OCI-LY1 (cell line): ENCODE results near the gene CD2AP.

Source experiments
- EZH2 ChIP-seq: fragments of 200-600 bp; sonication (generic), shearing (Covaris generic); IDR thresholded peaks from 2 replicates; pipeline ENCODE4 v1.8.0; 2017; ENCODE audit warnings: borderline replicate concordance, mixed run types, mild to moderate bottlenecking, antibody characterized with exemption, low read length, moderate library complexity, mixed read lengths
- TF ChIP-seq, protein P1 (sequence below): fragments of 200-600 bp; sonication (generic), shearing (Covaris generic); IDR thresholded peaks from 2 replicates; pipeline ENCODE4 v1.5.1; 2017; ENCODE audit warnings: mild to moderate bottlenecking, antibody characterized with exemption, low read length, moderate library complexity, mixed read lengths

DNA sequence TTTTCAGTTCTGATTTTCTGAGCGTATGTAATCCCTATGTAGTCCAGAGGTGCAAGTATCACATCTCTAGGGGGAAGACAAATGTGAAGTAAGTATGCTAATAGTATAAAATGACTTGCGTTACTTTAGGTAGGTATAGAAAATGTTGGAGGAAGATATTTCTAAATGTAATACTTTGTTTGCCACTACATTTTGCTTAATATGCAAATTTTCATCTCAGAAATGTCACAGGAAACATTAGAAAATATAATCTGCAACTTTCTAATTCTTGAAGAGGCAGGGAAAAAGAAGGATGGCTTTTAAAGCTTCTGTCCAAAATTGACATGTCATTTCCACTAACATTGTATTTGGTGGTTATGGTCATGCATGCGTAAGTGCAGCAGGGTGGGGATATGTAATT lies 85.6 kb downstream of the CD2AP start:
- TF ChIP-seq, protein P1, sequence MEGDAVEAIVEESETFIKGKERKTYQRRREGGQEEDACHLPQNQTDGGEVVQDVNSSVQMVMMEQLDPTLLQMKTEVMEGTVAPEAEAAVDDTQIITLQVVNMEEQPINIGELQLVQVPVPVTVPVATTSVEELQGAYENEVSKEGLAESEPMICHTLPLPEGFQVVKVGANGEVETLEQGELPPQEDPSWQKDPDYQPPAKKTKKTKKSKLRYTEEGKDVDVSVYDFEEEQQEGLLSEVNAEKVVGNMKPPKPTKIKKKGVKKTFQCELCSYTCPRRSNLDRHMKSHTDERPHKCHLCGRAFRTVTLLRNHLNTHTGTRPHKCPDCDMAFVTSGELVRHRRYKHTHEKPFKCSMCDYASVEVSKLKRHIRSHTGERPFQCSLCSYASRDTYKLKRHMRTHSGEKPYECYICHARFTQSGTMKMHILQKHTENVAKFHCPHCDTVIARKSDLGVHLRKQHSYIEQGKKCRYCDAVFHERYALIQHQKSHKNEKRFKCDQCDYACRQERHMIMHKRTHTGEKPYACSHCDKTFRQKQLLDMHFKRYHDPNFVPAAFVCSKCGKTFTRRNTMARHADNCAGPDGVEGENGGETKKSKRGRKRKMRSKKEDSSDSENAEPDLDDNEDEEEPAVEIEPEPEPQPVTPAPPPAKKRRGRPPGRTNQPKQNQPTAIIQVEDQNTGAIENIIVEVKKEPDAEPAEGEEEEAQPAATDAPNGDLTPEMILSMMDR = no peak
- no peak for TF ChIP-seq EZH2
